Breast epithelium (tissue), 4 donors: ENCODE measurements around the gene AMOTL1. TPM values are rescaled to one million over a fixed set of nuclear protein-coding genes. Genes with fewer than 3 reads are reported as not detected.
A peak's percentile ranks its signal among the peaks of the same experiment; 100 is the strongest.

Experiments
- DNase-seq, 2 donors: peaks; one replicate each; pipeline ENCODE4 v3.0.0-alpha.2; 2019; ENCODE audit warnings: low spot score in 2 of 2
- H3K27ac ChIP-seq, 2 donors: fragments of 200-600 bp; sonication (generic) in 1 of 2; one replicate each; pipeline ENCODE4 v1.5.1; 2016 to 2019; ENCODE audit warnings: mild to moderate bottlenecking in 1 of 2
- H3K27me3 ChIP-seq, 2 donors: fragments of 200-600 bp; sonication (generic) in 1 of 2; one replicate each; pipeline versions ENCODE4 v1.5.1 to v1.6.0; 2017 to 2019; ENCODE audit warnings: control low read depth in 1 of 2, mild to moderate bottlenecking in 1 of 2
- H3K36me3 ChIP-seq: fragments of 200-600 bp; one replicate; pipeline ENCODE4 v1.5.1; 2019
- H3K4me1 ChIP-seq, 2 donors: fragments of 200-600 bp; sonication (generic); one replicate each; pipeline ENCODE4 v1.5.1; 2016 to 2019; ENCODE audit warnings: control low read depth in 1 of 2
- H3K4me3 ChIP-seq, 3 donors: fragments of 200-600 bp; sonication (generic); 1 replicate in 2 of 3; 2 replicates in 1 of 3; pipeline ENCODE4 v1.5.1; 2016 to 2019; ENCODE audit warnings: mild to moderate bottlenecking in 3 of 3, moderate library complexity in 2 of 3
- H3K9me3 ChIP-seq, 2 donors: fragments of 200-600 bp; sonication (generic) in 1 of 2; one replicate each; pipeline ENCODE4 v1.5.1; 2016 to 2019; ENCODE audit warnings: control low read depth in 1 of 2
- POLR2A ChIP-seq: fragments of 450-650 bp; IDR thresholded peaks from one replicate; pipeline ENCODE4 v1.6.1; 2016; ENCODE audit warnings: antibody characterized with exemption, mild to moderate bottlenecking, moderate library complexity
- POLR2AphosphoS5 ChIP-seq, 3 donors: sonication (generic); formaldehyde crosslinking; IDR thresholded peaks; one replicate each; pipeline ENCODE4 v1.6.1; 2017; ENCODE audit warnings: antibody characterized with exemption in 3 of 3
- intact Hi-C: fragments of 100-400 bp; cut with DNase I; formaldehyde crosslinking; loops from one replicate; pipeline ENCODE4 v1.15.1; 2023; ENCODE audit warnings: low total_unique reads
- total RNA-seq, 3 donors: library from RNA; depleted of rRNA; stranded (reverse); fragments of >200 nt; gene quantifications; one replicate each; pipeline ENCODE4 v1.1.0, GENCODE V29; 2016
- TF ChIP-seq, protein P1 (sequence below), 3 donors: fragments of 450-650 bp; IDR thresholded peaks; one replicate each; pipeline ENCODE4 v1.5.1; 2016 to 2017; ENCODE audit warnings: antibody characterized with exemption in 3 of 3, mild to moderate bottlenecking in 3 of 3, moderate library complexity in 3 of 3

Gene AMOTL1
- total RNA-seq, 3 donors from 2014 or later = 35.5 to 41.4 (median 39.0) TPM

DNA sequence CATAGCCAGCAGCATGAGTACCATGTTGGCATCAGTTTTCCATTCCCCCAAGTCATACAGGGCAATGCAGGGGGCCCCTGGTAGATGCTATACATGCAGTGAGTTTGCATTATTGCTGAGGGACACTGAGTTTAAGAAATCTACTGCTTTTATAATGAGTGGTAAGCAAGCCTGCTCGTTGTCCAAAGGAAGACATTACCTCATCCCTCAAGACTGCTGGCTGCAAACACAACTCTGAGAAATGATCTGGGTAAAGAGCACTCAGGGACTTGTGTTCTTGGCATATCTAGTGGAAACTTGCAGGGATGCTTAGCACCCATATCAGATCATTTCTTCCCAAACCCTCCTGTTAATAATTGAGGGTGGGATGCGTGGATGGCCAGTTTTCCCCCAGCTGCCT lies 127.3 kb downstream of the AMOTL1 start:
- no peak overlapping the region for H3K27ac ChIP-seq
- TF ChIP-seq POLR2A (no peak), POLR2AphosphoS5 (IDR thresholded peaks at IDR 0.05) (no peak)
- TF ChIP-seq, protein P1, sequence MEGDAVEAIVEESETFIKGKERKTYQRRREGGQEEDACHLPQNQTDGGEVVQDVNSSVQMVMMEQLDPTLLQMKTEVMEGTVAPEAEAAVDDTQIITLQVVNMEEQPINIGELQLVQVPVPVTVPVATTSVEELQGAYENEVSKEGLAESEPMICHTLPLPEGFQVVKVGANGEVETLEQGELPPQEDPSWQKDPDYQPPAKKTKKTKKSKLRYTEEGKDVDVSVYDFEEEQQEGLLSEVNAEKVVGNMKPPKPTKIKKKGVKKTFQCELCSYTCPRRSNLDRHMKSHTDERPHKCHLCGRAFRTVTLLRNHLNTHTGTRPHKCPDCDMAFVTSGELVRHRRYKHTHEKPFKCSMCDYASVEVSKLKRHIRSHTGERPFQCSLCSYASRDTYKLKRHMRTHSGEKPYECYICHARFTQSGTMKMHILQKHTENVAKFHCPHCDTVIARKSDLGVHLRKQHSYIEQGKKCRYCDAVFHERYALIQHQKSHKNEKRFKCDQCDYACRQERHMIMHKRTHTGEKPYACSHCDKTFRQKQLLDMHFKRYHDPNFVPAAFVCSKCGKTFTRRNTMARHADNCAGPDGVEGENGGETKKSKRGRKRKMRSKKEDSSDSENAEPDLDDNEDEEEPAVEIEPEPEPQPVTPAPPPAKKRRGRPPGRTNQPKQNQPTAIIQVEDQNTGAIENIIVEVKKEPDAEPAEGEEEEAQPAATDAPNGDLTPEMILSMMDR (IDR thresholded peaks at IDR 0.05) = no peak
- H3K36me3 ChIP-seq = no peaks in the 10 kb centered on the region
- no peaks in the 10 kb centered on the region for H3K27me3 ChIP-seq
- H3K4me1 ChIP-seq = no peaks in the 10 kb centered on the region
- H3K4me3 ChIP-seq = no peak overlapping the region
- H3K9me3 ChIP-seq = peaks cover 11% of the 10 kb centered on the region in 2 donors
- intact Hi-C loops = no loop called here
- DNase-seq = no peak

DNA sequence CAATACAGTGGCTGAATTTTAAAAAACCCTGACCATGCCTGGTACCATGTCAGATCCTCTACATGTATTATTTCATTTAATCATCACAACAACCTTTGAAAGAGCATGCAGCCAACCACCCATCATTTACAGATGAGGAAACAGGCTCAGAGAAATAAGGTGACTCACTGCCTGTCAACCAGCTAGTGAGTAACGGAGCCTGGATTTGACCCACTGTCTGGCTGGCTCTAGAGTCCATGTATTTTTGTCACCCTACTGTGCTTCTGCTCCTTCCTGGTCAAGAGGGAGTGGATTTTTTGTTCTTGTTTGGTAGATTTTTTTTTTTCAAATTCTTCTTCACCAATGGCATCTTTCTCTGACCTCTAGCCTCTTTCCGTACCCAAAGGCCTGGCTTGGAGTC lies 127.8 kb downstream of the AMOTL1 start:
- intact Hi-C loops = no loop called here
- DNase-seq = no peak
- Histone ChIP-seq H3K27ac (no peak overlapping the region), H3K9me3 (peaks cover 11% of the 10 kb centered on the region in 2 donors), H3K4me3 (no peak overlapping the region), H3K27me3 (no peaks in the 10 kb centered on the region), H3K36me3 (no peaks in the 10 kb centered on the region), H3K4me1 (no peaks in the 10 kb centered on the region)
- TF ChIP-seq POLR2A (no peak), POLR2AphosphoS5 (IDR thresholded peaks at IDR 0.05) (no peak)
- TF ChIP-seq, protein P1 (IDR thresholded peaks at IDR 0.05) = no peak

DNA sequence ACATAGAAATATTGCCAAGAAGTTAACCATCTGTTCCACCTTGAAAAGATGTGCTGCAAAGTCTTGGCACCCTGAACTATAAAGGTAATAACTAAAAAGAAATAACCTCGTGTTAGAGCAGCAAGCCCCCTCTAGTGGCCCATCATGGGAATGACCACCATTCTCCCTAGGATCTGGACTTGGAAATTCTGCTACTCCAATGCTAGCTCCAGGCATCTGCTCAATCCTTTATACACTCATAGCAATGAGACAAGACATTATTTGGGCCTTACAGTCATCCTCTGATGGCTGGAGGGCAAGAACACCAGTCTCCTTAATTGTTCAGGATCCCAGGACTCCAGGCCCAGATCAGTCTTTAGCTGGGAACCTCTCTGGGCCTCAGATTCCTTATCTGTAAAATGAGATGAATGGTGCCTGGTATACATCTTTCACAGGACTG lies 129.2 kb downstream of the AMOTL1 start:
- TF ChIP-seq POLR2A (no peak), POLR2AphosphoS5 (IDR thresholded peaks at IDR 0.05) (no peak)
- TF ChIP-seq, protein P1 (IDR thresholded peaks at IDR 0.05) = peak; percentile 72 to 84 (median 73)
- no peak overlapping the region for H3K4me3 ChIP-seq
- no peak overlapping the region for H3K27ac ChIP-seq
- no peaks in the 10 kb centered on the region for H3K4me1 ChIP-seq
- intact Hi-C loops = no loop called here
- H3K36me3 ChIP-seq = no peaks in the 10 kb centered on the region
- peaks cover 11% of the 10 kb centered on the region in 2 donors for H3K9me3 ChIP-seq
- H3K27me3 ChIP-seq = no peaks in the 10 kb centered on the region
- DNase-seq = peak in 1 of 2 donors; percentile 28

DNA sequence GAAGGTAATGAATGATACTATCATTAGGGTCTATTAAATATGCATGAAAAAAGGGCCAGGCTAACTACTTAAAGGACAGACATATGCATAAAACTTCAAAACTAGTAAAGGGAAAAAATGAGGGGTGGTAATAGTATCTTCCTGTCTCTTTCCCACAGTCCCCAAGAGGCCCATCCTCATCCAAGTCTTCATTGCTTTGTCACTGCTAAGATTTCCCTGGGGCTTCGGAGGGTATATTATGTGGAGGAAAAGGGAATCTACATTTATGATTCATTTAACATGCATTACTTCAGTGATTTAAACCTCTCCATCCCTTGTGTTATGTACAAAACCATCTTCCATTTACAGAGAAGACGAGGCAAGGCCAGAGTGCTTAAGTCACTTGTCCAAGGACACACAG lies 139.1 kb downstream of the AMOTL1 start:
- Histone ChIP-seq H3K4me3 (no peak overlapping the region), H3K4me1 (no peaks in the 10 kb centered on the region), H3K27me3 (no peaks in the 10 kb centered on the region), H3K27ac (no peak overlapping the region), H3K36me3 (no peaks in the 10 kb centered on the region), H3K9me3 (no peaks in the 10 kb centered on the region)
- DNase-seq = no peak
- TF ChIP-seq, protein P1 (IDR thresholded peaks at IDR 0.05) = no peak
- intact Hi-C loops = no loop called here

DNA sequence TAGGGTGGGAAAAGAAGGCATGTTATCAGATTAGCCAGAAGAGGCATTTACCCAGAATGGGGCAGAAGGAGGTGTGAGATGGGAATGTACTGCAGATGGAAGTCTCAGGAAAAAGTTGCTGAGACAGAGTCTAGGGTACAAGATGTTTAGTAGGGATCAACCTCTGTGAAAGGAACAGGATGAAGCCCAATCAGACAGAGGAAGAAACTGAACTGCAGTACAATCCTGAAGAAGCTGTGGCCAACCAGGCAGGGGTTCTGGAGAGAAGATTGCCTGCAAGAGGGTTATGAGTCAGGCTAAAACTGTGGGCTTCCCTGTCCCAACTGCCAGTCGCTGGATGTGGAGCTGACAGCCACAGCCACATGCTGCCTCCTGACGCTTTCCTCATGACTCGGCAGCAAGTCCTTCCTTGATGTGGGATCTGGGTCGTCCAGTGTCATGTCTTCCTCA lies 141.2 kb downstream of the AMOTL1 start:
- H3K27me3 ChIP-seq = no peaks in the 10 kb centered on the region
- H3K4me1 ChIP-seq = no peaks in the 10 kb centered on the region
- TF ChIP-seq POLR2AphosphoS5 (IDR thresholded peaks at IDR 0.05) (no peak), POLR2A (no peak)
- TF ChIP-seq, protein P1 (IDR thresholded peaks at IDR 0.05) = no peak
- no peaks in the 10 kb centered on the region for H3K9me3 ChIP-seq
- H3K4me3 ChIP-seq = no peak overlapping the region
- H3K27ac ChIP-seq = no peak overlapping the region
- intact Hi-C loops = no loop called here
- DNase-seq = no peak
- no peaks in the 10 kb centered on the region for H3K36me3 ChIP-seq
